Lung (tissue), 12 donors: Measurements from ENCODE around the gene FRY. TPM values are rescaled to one million over a fixed set of nuclear protein-coding genes. Genes with fewer than 3 reads are reported as not detected.
A peak's percentile ranks its signal among the peaks of the same experiment; 100 is the strongest.

Source experiments
- ATAC-seq: fragments of 200-7000 bp; cut with Tn5 transposase; one replicate; pipeline ENCODE4 v1.9.1; 2020; ENCODE audit warnings: moderate number of reproducible peaks; ENCODE audit not compliant: insufficient read depth, low FRiP score
- DNase-seq, 3 donors: peaks; one replicate each; pipeline ENCODE4 v3.0.0-alpha.2; 2013 to 2017
- H3K27ac ChIP-seq, 2 donors: one replicate each; pipeline ENCODE4 v1.5.1; 2013; ENCODE audit warnings: mild to moderate bottlenecking in 2 of 2, moderate library complexity in 2 of 2, control low read depth in 1 of 2, inconsistent platforms in 1 of 2, low read depth in 1 of 2, low read length in 1 of 2
- H3K27me3 ChIP-seq, 3 donors: one replicate each; pipeline ENCODE4 v1.5.1; 2013; ENCODE audit warnings: low read length in 2 of 3; ENCODE audit not compliant: control insufficient read depth in 3 of 3, insufficient read depth in 3 of 3
- H3K36me3 ChIP-seq, 4 donors: one replicate each; pipeline ENCODE4 v1.5.1; 2013; ENCODE audit warnings: low read length in 4 of 4, mild to moderate bottlenecking in 1 of 4, moderate library complexity in 1 of 4; ENCODE audit not compliant: control insufficient read depth in 4 of 4, insufficient read depth in 4 of 4
- H3K4me1 ChIP-seq, 5 donors: one replicate each; pipeline ENCODE4 v1.5.1; 2013; ENCODE audit warnings: low read length in 5 of 5, mild to moderate bottlenecking in 2 of 5, moderate library complexity in 1 of 5; ENCODE audit not compliant: control insufficient read depth in 5 of 5, insufficient read depth in 5 of 5
- H3K4me3 ChIP-seq: one replicate; pipeline ENCODE4 v1.5.1; 2013; ENCODE audit warnings: mild to moderate bottlenecking, control low read depth, moderate library complexity
- H3K9ac ChIP-seq, 2 donors: one replicate each; pipeline ENCODE4 v1.5.1; 2013; ENCODE audit warnings: low read length in 2 of 2, control low read depth in 1 of 2; ENCODE audit not compliant: insufficient read depth in 1 of 2
- H3K9me3 ChIP-seq, 4 donors: one replicate each; pipeline ENCODE4 v1.5.1; 2013; ENCODE audit warnings: low read length in 3 of 4, mild to moderate bottlenecking in 1 of 4, moderate library complexity in 1 of 4; ENCODE audit not compliant: control insufficient read depth in 4 of 4, insufficient read depth in 3 of 4
- WGBS, 2 donors: extraction: QIAGEN DNeasy Blood & Tissue Kit; methylation state at CpG; one replicate each; pipeline ENCODE4 v1.1.7; 2013; 5-methylcytosine and 5-hydroxymethylcytosine counted together
- polyA plus RNA-seq, 2 donors: library from polyadenylated mRNA; stranded (reverse); fragments of 200-250 nt; gene quantifications; one replicate each; pipeline ENCODE4 v1.2.1, GENCODE V29; 2013
- total RNA-seq, 2 donors: library from RNA; depleted of rRNA in 1 of 2; stranded (reverse); fragments of >200 nt in 1 of 2; gene quantifications; one replicate each; pipeline ENCODE4 v1.2.1, GENCODE V29; 2014 to 2021
- TF ChIP-seq, protein P1 (sequence below): IDR thresholded peaks from 2 replicates; pipeline ENCODE4 v1.5.1; 2012; ENCODE audit warnings: mild to moderate bottlenecking; ENCODE audit errors: control extremely low read depth, extremely low read depth
- donor health status: control.
- donor health status: control.
- donor health status: Bipolar disorder and iron deficiency.
- donor health status: healthy.
- donor health status: DM: yes; HTN: yes; CAD: no.

FRY gene
- total and polyA plus RNA-seq, 4 donors: 7.4 to 79.6 (median 43.9) TPM

DNA sequence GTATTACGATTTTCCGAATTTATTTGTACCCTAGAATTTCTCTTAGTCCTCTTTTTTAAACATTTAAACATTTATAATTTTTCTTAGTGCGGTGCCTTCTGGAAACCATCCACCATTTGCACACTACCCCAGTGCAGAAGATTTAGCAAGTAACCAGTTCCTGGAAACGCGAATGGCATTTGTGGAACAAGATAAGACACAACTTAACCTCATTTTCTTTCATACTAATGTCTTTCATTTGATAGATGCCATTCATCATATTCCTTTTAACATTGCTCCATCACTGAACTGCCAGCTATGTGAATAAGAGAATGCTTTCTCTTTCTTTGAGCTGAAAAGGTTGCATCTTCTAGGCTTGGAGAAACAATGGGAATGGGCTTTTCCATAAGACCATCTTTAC, 6.8 kb downstream of the FRY start:
- peaks cover 0 to 3% (median 0%) of the 10 kb centered on the region in 4 donors for H3K36me3 ChIP-seq
- ATAC-seq: no peak
- H3K9me3 ChIP-seq: no peaks in the 10 kb centered on the region
- no peak for DNase-seq
- TF ChIP-seq, protein P1, sequence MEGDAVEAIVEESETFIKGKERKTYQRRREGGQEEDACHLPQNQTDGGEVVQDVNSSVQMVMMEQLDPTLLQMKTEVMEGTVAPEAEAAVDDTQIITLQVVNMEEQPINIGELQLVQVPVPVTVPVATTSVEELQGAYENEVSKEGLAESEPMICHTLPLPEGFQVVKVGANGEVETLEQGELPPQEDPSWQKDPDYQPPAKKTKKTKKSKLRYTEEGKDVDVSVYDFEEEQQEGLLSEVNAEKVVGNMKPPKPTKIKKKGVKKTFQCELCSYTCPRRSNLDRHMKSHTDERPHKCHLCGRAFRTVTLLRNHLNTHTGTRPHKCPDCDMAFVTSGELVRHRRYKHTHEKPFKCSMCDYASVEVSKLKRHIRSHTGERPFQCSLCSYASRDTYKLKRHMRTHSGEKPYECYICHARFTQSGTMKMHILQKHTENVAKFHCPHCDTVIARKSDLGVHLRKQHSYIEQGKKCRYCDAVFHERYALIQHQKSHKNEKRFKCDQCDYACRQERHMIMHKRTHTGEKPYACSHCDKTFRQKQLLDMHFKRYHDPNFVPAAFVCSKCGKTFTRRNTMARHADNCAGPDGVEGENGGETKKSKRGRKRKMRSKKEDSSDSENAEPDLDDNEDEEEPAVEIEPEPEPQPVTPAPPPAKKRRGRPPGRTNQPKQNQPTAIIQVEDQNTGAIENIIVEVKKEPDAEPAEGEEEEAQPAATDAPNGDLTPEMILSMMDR: no peak
- no peak overlapping the region for H3K9ac ChIP-seq
- H3K27me3 ChIP-seq: peaks cover 0 to 18% (median 6%) of the 10 kb centered on the region in 3 donors
- peaks cover 3 to 25% (median 21%) of the 10 kb centered on the region in 5 donors for H3K4me1 ChIP-seq
- 78 to 87% methylated on average over 5 of the region's 5 CpGs for whole genome bisulfite sequencing, 2 donors
- H3K27ac ChIP-seq: no peak overlapping the region
- H3K4me3 ChIP-seq: no peak overlapping the region

DNA sequence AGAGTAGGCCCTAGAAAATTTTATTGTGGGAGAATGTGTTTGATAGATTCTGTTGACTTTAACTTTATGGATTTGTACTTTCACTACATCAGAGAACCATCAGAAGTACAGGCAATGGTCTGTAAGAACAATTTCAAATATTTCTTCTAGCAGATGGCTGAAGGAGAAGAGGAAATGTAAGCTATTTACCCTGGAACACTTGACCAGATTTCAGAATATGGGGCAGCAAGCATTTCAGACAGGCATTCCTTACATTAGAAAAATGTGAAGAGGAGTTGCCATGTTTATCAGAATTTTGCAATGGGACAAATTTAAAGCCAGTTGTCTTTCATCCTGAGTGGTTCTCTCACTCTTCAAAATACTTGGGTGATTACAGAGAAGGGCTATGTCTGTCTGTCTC, 7.5 kb downstream of the FRY start:
- H3K27ac ChIP-seq: no peak overlapping the region
- peak in 1 of 3 donors; percentile 28 for DNase-seq

GRCh38 chr13:32039528-32039927, 8.0 kb downstream of the FRY start:
- no peak overlapping the region for H3K4me3 ChIP-seq
- H3K4me1 ChIP-seq: peaks cover 2 to 25% (median 21%) of the 10 kb centered on the region in 5 donors
- H3K27ac ChIP-seq: no peak overlapping the region
- TF ChIP-seq, protein P1: no peak
- H3K27me3 ChIP-seq: peaks cover 0 to 8% (median 0%) of the 10 kb centered on the region in 3 donors
- DNase-seq (peak in 2 of 3 donors; percentile 54 to 67), ATAC-seq (no peak)
- no peak overlapping the region for H3K9ac ChIP-seq
- WGBS, 2 donors: 82 to 84% methylated on average over 1 of the region's 1 CpG
- peaks cover 0 to 3% (median 0%) of the 10 kb centered on the region in 4 donors for H3K36me3 ChIP-seq
- no peaks in the 10 kb centered on the region for H3K9me3 ChIP-seq

More for the DNA sequence above, 7.5 kb downstream of the FRY start:
- peaks cover 2 to 25% (median 21%) of the 10 kb centered on the region in 5 donors for H3K4me1 ChIP-seq
- peaks cover 0 to 3% (median 0%) of the 10 kb centered on the region in 4 donors for H3K36me3 ChIP-seq
- no peak overlapping the region for H3K9ac ChIP-seq
- H3K9me3 ChIP-seq: no peaks in the 10 kb centered on the region
- ATAC-seq: no peak
- TF ChIP-seq, protein P1: no peak
- peaks cover 0 to 12% (median 0%) of the 10 kb centered on the region in 3 donors for H3K27me3 ChIP-seq
- H3K4me3 ChIP-seq: no peak overlapping the region
